GM21723 (cell line): ENCODE measurements around the gene TNFSF13B.
"Not testable (repeated sequence)": the region's sequence is repeated elsewhere in the genome, so short reads cannot be mapped to it uniquely, and the experiment has no call there.

Source experiments
- ATAC-seq: cut with Tn5 transposase; IDR thresholded peaks from one replicate; pipeline ENCODE4 v1.9.1; 2021; ENCODE audit warnings: mild to moderate bottlenecking, moderate library complexity; ENCODE audit not compliant: unreplicated experiment

Gene TNFSF13B

DNA sequence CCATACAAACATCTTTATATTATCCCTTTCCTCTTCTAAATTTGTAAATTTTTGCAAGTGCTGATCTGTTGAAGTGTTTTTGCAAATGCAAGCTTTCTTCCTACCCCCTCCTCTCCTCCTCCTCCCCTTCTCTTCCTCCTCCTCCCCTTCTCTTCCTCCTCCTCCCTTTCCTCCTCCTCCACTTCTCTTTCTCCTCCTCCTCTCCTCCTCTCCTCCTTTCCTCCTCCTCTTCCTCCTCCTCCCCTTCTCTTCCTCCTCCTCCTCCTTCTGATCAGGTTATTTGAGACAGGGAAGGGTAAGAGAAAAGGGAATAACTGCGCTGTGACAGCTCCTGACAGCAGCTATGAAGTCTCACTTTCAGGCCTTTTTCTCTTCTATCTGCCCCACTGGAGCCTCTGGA is 8.9 kb downstream of the TNFSF13B start:
- no peak for ATAC-seq

DNA sequence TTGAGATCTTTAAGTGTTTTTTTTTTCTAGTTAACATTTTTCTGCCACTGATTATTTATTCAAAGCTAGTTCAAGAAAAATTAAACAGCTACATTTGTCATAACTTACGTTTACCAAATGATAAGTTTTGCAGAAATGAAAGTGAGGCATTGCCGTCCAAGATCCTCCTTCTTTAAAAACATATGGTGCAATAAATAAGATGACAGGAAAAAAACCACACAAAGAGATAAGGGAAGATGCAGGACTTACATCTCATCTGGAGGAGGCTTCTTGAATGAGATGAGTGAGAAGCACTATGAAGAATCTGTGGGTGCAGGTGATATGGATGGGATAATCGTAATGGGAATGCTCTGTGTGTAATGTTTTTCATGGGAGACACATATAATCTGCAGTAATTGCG is 12.4 kb downstream of the TNFSF13B start:
- ATAC-seq, result no peak

DNA sequence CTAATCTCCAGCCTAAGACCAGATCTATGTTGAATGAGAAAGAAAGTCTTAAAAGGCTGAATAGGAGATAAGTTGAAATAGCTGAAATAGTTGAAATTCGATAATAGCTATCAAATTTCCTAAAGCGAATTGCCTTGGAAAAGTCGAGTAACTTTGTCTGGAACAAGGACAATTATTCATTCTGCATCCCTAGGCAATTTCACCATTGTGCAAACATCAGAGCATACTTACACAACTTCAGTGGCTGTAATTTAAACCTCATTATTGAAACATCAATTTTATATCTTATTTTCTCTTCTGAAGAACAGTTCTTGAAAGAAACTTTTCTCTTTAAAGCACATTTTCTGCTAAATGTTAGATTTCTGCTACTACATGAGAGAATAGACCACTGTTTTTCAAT is 13.6 kb downstream of the TNFSF13B start:
- ATAC-seq, result no peak

DNA sequence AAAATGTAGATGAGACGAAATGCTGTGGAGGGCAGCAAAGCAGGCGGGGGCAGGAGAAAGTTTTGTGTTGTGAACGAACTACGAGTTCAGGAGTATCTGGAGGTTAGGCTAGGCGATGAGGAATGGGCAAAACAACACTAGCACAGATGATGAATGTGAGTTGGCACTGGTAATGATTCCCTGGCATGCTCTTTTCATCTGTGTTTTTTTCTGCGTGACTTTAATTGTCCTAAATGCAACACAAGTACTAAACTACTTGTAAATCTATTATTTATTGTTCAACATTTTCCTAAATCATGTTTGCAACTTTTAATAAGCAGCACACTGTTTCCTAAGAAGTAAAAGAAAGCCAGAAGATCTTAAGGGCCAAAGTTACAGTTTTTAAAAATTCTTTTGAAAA is 19.2 kb downstream of the TNFSF13B start:
- ATAC-seq, result no peak

DNA sequence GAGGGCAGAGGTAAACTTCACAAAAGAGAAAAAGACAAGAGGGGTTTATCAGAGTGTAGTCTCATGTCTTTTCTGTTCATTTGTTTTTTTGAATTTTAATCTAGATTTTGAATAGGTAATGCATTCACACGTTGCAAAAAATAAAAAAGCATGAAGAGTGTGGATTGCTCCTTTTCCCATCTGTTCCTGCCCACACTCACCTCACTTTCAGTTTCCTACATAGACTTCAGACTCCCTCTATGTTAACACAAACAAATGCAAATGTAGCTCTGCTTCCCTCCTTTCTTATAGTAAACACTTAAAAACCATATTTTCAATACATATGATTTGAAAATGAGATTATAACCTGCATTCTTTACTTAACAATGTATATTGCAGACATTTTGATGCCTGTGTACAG is 20.3 kb downstream of the TNFSF13B start:
- ATAC-seq, result no peak

DNA sequence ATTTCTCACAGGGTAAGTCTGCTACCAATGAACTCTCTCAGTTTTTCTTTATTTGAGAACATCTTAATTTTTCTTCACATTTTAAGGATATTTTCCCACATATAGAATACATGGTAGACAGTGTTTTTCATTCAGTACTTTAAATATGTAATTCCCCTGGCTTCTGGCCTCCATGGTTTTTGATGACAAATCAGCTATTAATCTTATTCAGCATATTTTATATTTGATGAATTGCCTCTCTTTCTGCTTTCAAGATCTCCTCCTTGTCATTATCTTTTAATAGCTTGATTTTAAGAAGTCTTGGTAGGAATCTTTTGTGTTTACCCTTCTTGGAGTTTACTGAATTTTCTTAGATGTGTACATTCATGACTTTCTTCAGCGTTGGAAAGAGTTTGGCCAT is 27.6 kb downstream of the TNFSF13B start:
- ATAC-seq, result no peak

DNA sequence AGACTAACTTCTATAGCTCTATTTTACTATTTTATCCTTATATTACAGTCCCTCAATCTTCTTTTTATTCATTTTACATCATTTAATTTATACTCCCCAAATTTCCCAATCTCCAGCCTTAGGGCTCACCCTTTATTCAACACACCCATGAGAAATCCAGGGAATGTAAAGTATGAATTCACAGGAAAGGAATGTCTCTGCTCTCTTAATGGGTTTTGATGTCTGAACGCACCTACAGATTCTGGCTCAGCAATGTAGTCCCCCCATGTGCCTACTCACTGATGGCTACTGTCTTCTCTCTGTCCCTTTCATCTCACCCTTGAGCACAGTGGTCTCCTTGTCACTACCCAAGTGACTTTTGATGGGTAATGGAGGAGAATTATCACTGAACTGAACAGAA is 32.8 kb downstream of the TNFSF13B start:
- ATAC-seq, result no peak

DNA sequence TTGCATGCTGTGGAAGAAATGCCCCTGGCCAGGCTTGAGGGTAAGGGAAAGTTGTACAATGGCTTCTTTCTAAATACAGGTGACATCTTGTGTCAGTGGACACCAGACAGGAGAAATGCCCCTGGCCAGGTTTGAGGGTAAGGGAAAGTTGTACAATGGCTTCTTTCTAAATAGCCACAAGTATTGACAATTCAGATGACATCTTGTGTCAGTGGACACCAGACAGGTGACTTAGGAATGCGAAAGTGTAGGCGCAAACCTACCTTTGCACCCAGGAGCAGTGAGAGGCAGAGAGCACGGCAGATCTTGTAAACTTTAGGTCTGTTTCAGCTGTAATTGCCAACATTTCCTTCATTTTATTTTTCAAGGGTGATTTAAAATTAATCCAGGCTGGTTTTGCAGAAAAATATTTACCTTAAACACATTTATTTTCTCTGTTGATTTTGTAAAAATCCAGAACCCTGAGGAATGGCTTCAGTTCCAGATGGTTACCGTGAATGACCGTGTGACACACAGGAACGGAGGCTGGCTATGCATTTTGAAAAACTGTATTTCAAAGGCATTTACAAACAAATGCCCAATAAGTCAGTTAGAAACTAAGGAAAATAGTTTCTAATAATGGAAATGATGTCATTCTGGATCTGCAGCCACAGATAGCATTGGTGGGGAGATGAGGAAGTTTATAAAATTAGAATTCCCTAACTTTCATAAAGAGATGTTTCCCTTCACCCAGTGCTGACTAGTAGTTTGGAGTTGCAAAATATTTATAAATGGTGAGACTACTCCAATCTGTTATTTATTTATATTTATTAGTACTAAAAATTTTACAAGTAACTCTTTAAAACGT is 34.9 kb downstream of the TNFSF13B start:
- no peak for ATAC-seq

DNA sequence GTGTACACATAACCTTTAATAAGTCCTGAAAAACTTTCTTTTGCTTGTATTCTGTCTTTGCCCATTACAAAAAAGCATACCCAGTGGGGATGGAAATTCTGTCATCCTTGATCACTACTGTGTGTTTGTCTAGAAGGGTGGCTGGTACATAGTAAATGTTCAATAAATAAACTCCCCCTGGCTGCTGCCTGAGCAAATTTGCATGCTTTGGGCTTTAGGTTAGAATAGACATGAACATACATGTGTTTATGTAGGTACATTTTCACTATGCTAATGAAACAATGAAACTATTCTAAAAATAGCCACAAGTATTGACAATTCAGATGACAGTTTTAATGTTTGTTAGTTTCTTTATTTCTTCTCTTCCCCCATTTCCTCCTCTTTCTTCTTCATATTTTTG is 36.1 kb downstream of the TNFSF13B start:
- ATAC-seq, result peak; percentile 66

DNA sequence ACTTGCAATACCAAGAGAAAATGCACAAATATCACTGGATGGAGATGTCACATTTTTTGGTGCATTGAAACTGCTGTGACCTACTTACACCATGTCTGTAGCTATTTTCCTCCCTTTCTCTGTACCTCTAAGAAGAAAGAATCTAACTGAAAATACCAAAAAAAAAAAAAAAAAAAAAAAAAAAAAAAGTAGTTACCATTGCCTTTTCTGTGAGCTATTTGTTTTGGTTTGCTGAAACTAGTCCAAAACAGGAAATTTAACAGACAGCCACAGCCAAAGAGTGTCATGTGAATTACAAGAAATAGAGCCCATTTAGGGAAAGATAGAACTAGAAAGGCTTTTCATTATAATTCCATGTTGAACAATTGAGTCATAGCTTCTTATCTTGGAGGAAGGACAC is 37.3 kb downstream of the TNFSF13B start:
- ATAC-seq, result no peak

DNA sequence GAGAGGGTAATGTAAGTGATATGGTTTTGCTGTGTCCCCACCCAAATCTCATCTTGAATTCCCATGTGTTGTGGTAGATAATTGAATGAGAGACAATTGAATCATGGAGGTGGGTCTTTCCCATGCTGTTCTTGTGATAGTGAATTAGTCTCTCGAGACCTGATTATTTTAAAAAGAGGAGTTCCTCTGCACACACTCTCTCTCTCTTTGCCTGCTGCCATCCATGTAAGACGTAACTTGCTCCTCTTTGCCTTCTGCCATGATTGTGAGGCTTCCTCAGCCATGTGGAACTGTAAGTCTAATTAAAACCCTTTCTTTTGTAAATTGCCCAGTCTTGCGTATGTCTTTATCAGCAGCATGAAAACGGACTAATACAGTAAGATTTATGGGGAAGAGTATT is 42.1 kb downstream of the TNFSF13B start:
- ATAC-seq, result not testable (repeated sequence)

DNA sequence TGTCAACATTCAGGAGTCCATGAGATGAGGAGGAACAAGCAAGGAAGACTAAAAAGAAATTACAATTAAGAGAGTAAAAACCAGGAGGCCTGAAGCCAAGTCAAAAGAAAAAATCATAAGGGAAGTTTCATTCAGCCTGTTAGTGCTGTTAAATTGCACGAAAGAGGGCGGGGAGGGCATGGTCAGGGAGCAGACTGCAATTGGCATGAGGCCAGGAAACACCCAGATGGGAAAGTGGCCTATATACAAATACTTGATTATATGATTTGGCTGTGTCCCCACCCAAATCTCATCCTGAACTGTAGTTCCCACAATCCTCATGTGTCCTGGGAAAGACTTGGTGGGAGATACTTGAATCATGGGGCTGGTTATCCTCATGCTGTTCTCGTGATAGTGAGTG is 43.9 kb downstream of the TNFSF13B start:
- no peak for ATAC-seq

DNA sequence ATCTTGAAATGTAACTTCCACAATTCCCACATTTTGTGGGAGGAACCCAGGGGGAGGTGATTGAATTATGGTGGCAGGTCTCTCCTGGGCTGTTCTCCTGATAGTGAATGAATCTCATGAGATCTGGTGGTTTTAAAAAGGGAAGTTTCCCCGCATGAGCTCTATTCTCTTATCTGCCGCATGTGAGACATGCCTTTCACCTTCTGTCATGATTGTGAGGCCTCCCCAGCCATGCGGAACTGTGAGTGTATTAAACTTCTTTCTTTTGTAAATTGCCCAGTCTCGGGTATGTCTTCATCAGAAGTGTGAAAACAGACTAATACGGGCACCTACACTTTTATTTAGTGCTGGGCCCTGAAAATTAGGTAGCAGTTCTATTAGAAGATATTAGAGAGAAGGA is 45.8 kb downstream of the TNFSF13B start:
- ATAC-seq, result peak; percentile 77

DNA sequence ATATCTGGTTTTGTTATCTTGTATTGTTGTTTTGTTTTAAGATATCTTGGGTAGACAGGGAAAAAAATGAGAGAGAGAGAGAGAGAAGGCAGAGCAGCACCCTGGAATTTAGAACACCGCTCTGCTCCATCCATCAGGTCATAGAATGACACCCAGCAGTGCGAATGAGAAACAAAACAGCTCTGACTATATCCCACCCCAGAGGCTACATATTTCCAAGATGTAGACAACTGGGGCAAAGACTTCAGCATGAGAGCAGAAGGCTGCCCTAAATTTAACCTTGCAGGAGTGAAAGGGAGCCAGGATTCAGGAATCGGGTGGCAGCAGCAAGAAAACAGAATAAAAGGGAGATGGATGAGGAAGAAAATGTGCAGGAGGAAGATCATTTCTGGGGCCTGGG is 46.5 kb downstream of the TNFSF13B start:
- ATAC-seq, result no peak

DNA sequence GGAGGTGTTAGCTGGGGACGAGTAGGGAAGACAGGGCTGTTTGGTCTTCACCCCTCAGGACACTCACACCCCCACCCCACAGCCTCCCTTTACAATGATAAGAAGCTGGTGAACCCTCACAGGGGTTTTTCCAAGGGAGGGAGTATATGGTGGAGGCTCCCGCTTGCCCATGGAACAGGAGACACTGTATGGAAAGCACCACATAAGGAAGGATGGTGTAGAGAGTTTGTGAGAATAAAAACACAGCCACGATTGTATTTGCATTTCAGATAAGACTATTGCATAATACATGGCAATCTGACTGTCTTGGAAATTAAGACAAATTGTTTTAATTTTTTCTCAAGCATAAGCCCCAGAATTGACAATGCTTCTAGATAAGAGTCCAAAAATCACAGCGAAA is 46.9 kb downstream of the TNFSF13B start:
- ATAC-seq, result no peak

DNA sequence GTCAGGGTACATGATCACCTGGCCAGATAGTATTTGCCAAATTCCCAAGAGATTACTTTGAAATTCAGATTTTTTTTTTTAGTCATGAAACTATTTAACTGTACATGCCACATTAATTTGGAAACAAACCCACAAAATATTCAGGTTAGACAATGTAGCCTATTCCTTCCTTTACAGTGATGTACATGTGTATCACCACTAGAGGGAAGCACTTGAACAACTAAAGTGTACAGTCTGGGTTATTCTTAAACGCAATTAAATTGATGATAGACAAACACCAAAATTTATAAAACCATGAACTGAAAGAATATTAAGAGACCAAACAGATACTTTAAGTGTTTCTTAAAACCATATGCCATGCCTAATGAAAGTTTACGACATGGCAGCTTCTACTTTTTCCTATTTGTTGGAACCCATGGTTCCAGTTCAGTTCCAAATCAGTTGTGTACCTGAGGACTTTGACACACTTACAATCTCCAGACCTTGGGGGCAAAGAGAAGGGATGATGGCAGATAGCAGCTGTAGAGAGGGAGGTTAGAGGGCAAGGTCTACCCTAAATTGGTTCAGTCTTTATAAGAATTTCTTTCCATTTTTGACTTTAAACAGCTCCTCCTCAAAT is 52.8 kb downstream of the TNFSF13B start:
- ATAC-seq, result peak; percentile 87

DNA sequence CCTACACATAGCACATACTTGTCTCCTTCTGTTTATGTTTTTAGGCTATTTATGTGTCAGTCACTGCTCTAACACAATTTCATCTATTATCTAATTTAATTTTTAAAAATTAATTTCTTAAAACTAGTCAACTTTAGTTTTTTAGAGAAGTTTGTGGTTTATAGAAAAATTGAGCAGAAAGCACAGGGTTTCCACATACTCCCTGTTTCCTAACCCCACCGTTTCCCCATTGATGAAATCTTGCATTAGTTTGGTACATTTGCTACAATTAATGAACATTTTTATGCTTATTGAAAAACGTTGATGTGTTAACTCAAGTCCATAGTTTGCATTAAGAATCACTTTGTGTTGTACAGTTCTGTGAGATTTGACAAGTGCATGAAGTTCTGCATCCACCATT is 53.5 kb downstream of the TNFSF13B start:
- no peak for ATAC-seq

DNA sequence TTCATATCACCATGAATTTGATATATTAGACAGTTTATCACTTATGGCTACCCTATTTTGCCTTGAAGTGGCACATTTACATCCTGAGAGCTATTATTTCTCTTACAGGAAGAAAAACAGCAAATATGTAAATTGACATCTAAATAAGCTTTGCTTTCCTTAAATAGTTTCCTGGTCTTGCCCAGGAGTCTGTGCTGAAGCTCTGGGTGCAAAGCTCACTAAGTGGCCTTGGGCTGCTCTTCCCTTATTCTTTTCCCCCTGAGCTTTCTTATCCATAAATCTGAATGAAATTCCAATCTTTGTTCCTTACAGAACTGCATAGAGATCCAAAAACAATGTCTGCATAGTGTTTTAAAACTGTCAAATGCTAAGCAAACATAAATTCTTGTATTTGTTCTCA is 56.3 kb downstream of the TNFSF13B start:
- no peak for ATAC-seq

DNA sequence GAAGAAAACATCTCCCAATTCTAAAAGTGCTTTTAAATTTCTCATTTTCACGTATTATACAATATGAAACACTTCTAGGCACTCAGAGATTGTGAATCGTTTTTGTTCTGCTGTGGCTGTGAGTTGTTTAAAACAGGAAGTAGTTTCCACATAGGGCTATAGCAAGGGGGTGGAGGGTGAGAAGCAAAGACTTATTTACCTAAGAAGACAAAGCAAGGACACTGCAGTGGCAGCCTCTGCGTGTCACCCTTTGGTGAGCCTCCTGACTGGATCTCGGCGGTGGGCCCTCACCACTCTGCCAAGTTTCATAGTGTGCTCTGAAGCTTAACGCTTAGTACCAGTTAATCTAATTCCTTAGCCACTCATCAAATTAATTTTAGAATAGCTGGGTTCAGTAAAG is 56.8 kb downstream of the TNFSF13B start:
- ATAC-seq, result peak; percentile 85

DNA sequence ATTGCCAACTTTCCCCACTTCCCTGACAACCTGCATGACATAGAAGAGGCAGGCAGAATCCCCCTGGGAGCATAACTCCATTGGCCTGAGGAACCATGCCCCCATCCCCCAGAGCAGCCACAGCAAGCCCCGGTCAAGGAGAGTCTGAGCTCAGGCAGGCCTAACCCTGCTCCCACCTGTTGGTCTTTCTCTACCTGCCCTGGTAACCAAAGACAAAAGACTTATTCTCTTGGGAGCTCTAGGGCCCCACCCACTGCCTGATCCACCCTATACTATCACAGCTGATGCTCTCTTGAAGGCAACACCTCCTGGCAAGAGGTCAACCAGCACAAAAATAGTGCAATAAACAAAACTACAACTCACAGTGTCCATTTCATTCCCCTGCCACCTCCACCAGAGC is 59.3 kb downstream of the TNFSF13B start:
- ATAC-seq, result no peak

DNA sequence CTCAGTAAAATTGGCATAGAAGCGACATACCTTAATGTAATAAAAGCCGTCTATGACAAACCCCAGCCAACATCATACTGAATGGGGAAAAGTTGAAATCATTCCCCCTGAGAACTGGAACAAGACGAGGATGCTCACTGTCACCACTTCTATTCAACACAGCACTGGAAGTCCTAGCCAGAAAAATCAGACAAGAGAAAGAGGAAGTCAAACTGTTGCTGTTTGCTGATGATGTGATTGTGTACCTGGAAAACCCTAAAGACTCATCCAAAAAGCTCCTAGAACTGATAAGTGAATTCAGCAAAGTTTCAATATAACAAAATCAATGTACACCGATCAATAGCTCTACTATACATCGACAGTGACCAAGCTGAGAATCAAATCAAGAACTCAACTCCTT is 63.3 kb downstream of the TNFSF13B start:
- no peak for ATAC-seq

DNA sequence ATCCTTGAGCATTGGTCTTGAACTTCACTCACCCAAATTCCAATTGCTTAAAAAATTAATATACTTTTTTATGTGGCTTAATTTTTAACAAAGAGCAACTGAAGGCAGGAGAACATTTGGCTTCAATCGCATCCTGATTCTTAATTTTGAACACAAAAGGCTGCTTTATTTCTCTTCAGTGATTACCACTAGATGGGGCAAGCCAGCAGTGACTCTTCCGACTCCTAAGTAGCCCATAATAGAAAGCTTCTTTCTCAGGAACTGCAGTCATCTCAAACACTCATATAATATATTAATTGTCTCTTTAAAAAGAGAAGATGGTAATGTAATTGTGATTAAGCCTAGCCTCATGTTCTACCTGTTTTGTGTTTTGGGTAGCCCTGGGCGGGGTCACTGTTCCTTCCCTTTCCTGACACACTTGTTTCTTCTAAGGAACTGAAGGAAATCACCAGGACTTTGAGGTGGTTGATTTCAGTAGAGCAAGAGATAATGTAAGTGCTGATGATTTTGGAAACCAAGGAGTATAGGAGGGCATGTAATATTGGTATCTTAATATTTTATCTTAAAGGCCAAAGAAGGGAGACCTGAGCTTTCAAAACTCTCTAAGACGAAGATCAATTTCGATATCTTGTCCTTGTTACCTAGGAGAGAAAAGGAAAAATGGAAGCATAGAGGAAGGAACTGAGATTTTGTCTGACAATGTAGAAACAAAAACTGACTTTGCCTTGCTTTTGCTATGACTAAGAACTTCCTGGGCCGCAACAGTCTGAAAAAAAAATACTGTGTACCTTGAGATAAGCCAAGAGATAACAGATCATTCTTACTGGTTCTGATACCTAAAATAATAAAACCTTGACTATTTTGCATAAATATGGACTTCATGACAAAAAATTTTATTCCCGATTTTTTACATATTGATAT is 73.1 kb downstream of the TNFSF13B start:
- peak; percentile 76 for ATAC-seq
